BLaER1 treated with 17β-estradiol and CSF1 and Interleukin-3, amounts not matched to agents 10 nM and 100 nM (cell line): Measurements from ENCODE around the gene GATAD2B.

Source experiments
- H3K27ac ChIP-seq, 11 experiments: shearing (Covaris generic); formaldehyde crosslinking; 2 replicates each; pipeline ENCODE4 v1.8.1; 2022
- H3K27me3 ChIP-seq, 11 experiments: shearing (Covaris generic); formaldehyde crosslinking; 2 replicates each; pipeline ENCODE4 v1.8.1; 2022
- H3K36me3 ChIP-seq, 11 experiments: shearing (Covaris generic); formaldehyde crosslinking; 2 replicates each; pipeline ENCODE4 v1.8.1; 2022
- H3K4me1 ChIP-seq, 10 experiments: shearing (Covaris generic); formaldehyde crosslinking; 2 replicates each; pipeline ENCODE4 v1.8.1; 2022
- H3K4me2 ChIP-seq, 11 experiments: shearing (Covaris generic); formaldehyde crosslinking; 2 replicates each; pipeline ENCODE4 v1.8.1; 2022
- H3K4me3 ChIP-seq, 10 experiments: shearing (Covaris generic); formaldehyde crosslinking; 2 replicates each; pipeline ENCODE4 v1.8.1; 2022
- H3K9ac ChIP-seq, 11 experiments: shearing (Covaris generic); formaldehyde crosslinking; 2 replicates each; pipeline ENCODE4 v1.8.1; 2022
- H3K9me3 ChIP-seq, 11 experiments: shearing (Covaris generic); formaldehyde crosslinking; replicated peaks in 1 of 11; 2 replicates each; pipeline ENCODE4 v1.8.1; 2022
- H4K20me1 ChIP-seq, 11 experiments: shearing (Covaris generic); formaldehyde crosslinking; 2 replicates each; pipeline ENCODE4 v1.8.1; 2022
- Cebpa-rat ChIP-seq, 11 experiments: shearing (Covaris generic); IDR thresholded peaks; 2 replicates each; pipeline ENCODE4 v1.8.1; 2022

GATAD2B gene

GRCh38 chr1:153938996-153939395 is 16.2 kb upstream of the GATAD2B start:
- no peak for TF ChIP-seq Cebpa-rat (IDR thresholded peaks at IDR 0.05)
- H3K27me3 ChIP-seq: no peaks in the 10 kb centered on the region
- no peak overlapping the region for H3K4me3 ChIP-seq
- 0 out of 22 replicates have a peak overlapping the region, but pooled peaks of 2 of the 11 experiments have one; percentile 3 to 97 for H3K4me2 ChIP-seq
- H3K27ac ChIP-seq: 0 out of 22 replicates have a peak overlapping the region, but pooled peaks of 1 of the 11 experiments have one; percentile 7
- no peaks in the 10 kb centered on the region for H3K9me3 ChIP-seq
- peaks cover 0 to 99% (median 36%) of the 10 kb centered on the region in 11 experiments; a peak in 15 of 22 replicates for H4K20me1 ChIP-seq
- H3K9ac ChIP-seq: peak overlapping the region in 1 of 11 experiments; percentile 36; a peak in 1 of 22 replicates
- peaks cover 95 to 100% (median 99%) of the 10 kb centered on the region in 11 experiments for H3K36me3 ChIP-seq
- peaks cover 10 to 66% (median 31%) of the 10 kb centered on the region in 10 experiments for H3K4me1 ChIP-seq

GRCh38 chr1:153937331-153937730 is 14.6 kb upstream of the GATAD2B start:
- TF ChIP-seq Cebpa-rat (IDR thresholded peaks at IDR 0.05): no peak
- no peak overlapping the region for H3K4me3 ChIP-seq
- H3K36me3 ChIP-seq: peaks cover 99 to 100% (median 100%) of the 10 kb centered on the region in 11 experiments
- no peak overlapping the region for H3K4me2 ChIP-seq
- peaks cover 6 to 60% (median 14%) of the 10 kb centered on the region in 10 experiments; a peak in 18 of 20 replicates for H3K4me1 ChIP-seq
- no peak overlapping the region for H3K9ac ChIP-seq
- H4K20me1 ChIP-seq: peaks cover 0 to 100% (median 36%) of the 10 kb centered on the region in 11 experiments; a peak in 15 of 22 replicates
- no peak overlapping the region for H3K27ac ChIP-seq
- H3K9me3 ChIP-seq: no peaks in the 10 kb centered on the region
- H3K27me3 ChIP-seq: no peaks in the 10 kb centered on the region

GRCh38 chr1:153936011-153936802 is 13.4 kb upstream of the GATAD2B start:
- no peak overlapping the region for H3K4me2 ChIP-seq
- peaks cover 0 to 99% (median 29%) of the 10 kb centered on the region in 11 experiments; a peak in 15 of 22 replicates for H4K20me1 ChIP-seq
- H3K9me3 ChIP-seq: no peaks in the 10 kb centered on the region
- no peak overlapping the region for H3K4me3 ChIP-seq
- H3K9ac ChIP-seq: peak overlapping the region in 3 of 11 experiments; percentile 5 to 37 (median 24); a peak in 3 of 22 replicates
- H3K27ac ChIP-seq: no peak overlapping the region
- peaks cover 0 to 49% (median 5%) of the 10 kb centered on the region in 10 experiments; a peak in 12 of 20 replicates for H3K4me1 ChIP-seq
- H3K36me3 ChIP-seq: peaks cover 95 to 100% (median 99%) of the 10 kb centered on the region in 11 experiments
- TF ChIP-seq Cebpa-rat (IDR thresholded peaks at IDR 0.05): no peak
- H3K27me3 ChIP-seq: no peaks in the 10 kb centered on the region

- H3K9ac ChIP-seq: 0 out of 22 replicates have a peak overlapping the region, but pooled peaks of 1 of the 11 experiments have one; percentile 7
- H3K27me3 ChIP-seq: no peaks in the 10 kb centered on the region
- H3K36me3 ChIP-seq: peaks cover 94 to 100% (median 99%) of the 10 kb centered on the region in 11 experiments
- H3K4me3 ChIP-seq: no peak overlapping the region
- H4K20me1 ChIP-seq: peaks cover 0 to 99% (median 17%) of the 10 kb centered on the region in 11 experiments; a peak in 13 of 22 replicates
- no peak overlapping the region for H3K27ac ChIP-seq
- no peaks in the 10 kb centered on the region for H3K9me3 ChIP-seq
- no peak overlapping the region for H3K4me2 ChIP-seq
- peaks cover 3 to 40% (median 12%) of the 10 kb centered on the region in 10 experiments; a peak in 19 of 20 replicates for H3K4me1 ChIP-seq
- TF ChIP-seq Cebpa-rat (IDR thresholded peaks at IDR 0.05): no peak
These were observed 12.0 kb upstream of the GATAD2B start for GRCh38 chr1:153934746-153935145.

- peaks cover 0 to 99% (median 10%) of the 10 kb centered on the region in 11 experiments; a peak in 13 of 22 replicates for H4K20me1 ChIP-seq
- H3K36me3 ChIP-seq: peaks cover 91 to 100% (median 99%) of the 10 kb centered on the region in 11 experiments
- no peaks in the 10 kb centered on the region for H3K27me3 ChIP-seq
- TF ChIP-seq Cebpa-rat (IDR thresholded peaks at IDR 0.05): no peak
- H3K9me3 ChIP-seq: no peaks in the 10 kb centered on the region
- H3K27ac ChIP-seq: no peak overlapping the region; a peak in 1 of 22 replicates
- H3K4me3 ChIP-seq: no peak overlapping the region
- peaks cover 11 to 41% (median 19%) of the 10 kb centered on the region in 10 experiments for H3K4me1 ChIP-seq
- peak overlapping the region in 2 of 11 experiments; percentile 2 to 10; a peak in 2 of 22 replicates for H3K9ac ChIP-seq
- no peak overlapping the region for H3K4me2 ChIP-seq
These were observed 11.2 kb upstream of the GATAD2B start for GRCh38 chr1:153933955-153934354.

GRCh38 chr1:153933430-153933829 is 10.7 kb upstream of the GATAD2B start:
- Histone ChIP-seq H3K4me1 (peaks cover 16 to 42% (median 25%) of the 10 kb centered on the region in 10 experiments), H3K36me3 (peaks cover 85 to 100% (median 95%) of the 10 kb centered on the region in 11 experiments), H3K4me2 (no peak overlapping the region), H3K27ac (no peak overlapping the region), H3K4me3 (no peak overlapping the region), H3K9ac (peak overlapping the region in 1 of 11 experiments; percentile 2; a peak in 1 of 22 replicates), H3K27me3 (no peaks in the 10 kb centered on the region), H4K20me1 (peaks cover 0 to 99% (median 6%) of the 10 kb centered on the region in 11 experiments; a peak in 13 of 22 replicates), H3K9me3 (no peaks in the 10 kb centered on the region)
- no peak for TF ChIP-seq Cebpa-rat (IDR thresholded peaks at IDR 0.05)

GRCh38 chr1:153932156-153933131 is 9.7 kb upstream of the GATAD2B start:
- no peak for TF ChIP-seq Cebpa-rat (IDR thresholded peaks at IDR 0.05)
- Histone ChIP-seq H3K4me3 (no peak overlapping the region), H3K27me3 (no peaks in the 10 kb centered on the region), H4K20me1 (peaks cover 0 to 93% (median 6%) of the 10 kb centered on the region in 11 experiments; a peak in 13 of 22 replicates), H3K9ac (0 out of 22 replicates have a peak overlapping the region, but pooled peaks of 1 of the 11 experiments have one; percentile 5), H3K4me1 (peaks cover 26 to 45% (median 35%) of the 10 kb centered on the region in 10 experiments), H3K4me2 (no peak overlapping the region), H3K27ac (no peak overlapping the region), H3K9me3 (no peaks in the 10 kb centered on the region), H3K36me3 (peaks cover 76 to 95% (median 85%) of the 10 kb centered on the region in 11 experiments)
